ENCODE results near the gene USP28.

DNA sequence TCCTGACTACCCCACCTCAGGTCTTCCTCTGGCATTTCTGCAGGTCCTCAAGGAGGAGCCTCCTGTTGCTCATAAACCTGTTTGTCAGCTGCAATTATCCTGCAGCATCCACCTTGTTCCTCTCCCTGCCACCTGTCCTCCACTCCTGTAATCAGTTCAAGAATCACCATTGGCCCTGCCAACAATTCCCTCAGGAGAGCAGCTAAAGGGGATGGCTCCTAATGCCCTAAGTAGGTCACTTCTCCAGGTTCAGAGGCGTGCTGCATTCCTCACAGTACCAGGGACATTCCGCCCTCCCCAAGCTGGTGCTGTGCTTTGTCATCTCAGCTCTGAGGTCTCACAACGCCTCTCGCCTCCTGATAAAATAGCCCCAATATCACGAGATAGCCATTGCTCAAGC lies 93.7 kb downstream of the USP28 start:
- TF ChIP-seq, protein P1, sequence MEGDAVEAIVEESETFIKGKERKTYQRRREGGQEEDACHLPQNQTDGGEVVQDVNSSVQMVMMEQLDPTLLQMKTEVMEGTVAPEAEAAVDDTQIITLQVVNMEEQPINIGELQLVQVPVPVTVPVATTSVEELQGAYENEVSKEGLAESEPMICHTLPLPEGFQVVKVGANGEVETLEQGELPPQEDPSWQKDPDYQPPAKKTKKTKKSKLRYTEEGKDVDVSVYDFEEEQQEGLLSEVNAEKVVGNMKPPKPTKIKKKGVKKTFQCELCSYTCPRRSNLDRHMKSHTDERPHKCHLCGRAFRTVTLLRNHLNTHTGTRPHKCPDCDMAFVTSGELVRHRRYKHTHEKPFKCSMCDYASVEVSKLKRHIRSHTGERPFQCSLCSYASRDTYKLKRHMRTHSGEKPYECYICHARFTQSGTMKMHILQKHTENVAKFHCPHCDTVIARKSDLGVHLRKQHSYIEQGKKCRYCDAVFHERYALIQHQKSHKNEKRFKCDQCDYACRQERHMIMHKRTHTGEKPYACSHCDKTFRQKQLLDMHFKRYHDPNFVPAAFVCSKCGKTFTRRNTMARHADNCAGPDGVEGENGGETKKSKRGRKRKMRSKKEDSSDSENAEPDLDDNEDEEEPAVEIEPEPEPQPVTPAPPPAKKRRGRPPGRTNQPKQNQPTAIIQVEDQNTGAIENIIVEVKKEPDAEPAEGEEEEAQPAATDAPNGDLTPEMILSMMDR (tag by site-specific recombination; IDR thresholded peaks at IDR 0.05): no peak
- no peak for TF ChIP-seq ZNF768 (tag by site-specific recombination; IDR thresholded peaks at IDR 0.05)
- TF ChIP-seq ZFP41 (tag by site-specific recombination; IDR thresholded peaks at IDR 0.05; ENCODE audit: borderline replicate concordance): no peak
- no peak for TF ChIP-seq ZNF274 (IDR thresholded peaks at IDR 0.05; ENCODE audit: low read length)
- no peak for TF ChIP-seq ZNF274 (tag by site-specific recombination; IDR thresholded peaks at IDR 0.05; ENCODE audit: borderline replicate concordance)
